PC-9 (cell line): ENCODE results near the gene ZNF273.

ENCODE experiments used
- CTCF ChIP-seq: fragments of 200-600 bp; sonication (generic); conservative IDR thresholded peaks from 2 replicates; pipeline ENCODE4 v1.6.1; 2017; ENCODE audit warnings: mixed run types, antibody characterized with exemption, mild to moderate bottlenecking, moderate library complexity
- EZH2 ChIP-seq: fragments of 200-600 bp; sonication (generic); IDR thresholded peaks from 2 replicates; pipeline ENCODE4 v1.8.0; 2017; ENCODE audit warnings: antibody characterized with exemption, low read depth

- TF ChIP-seq CTCF (no peak), EZH2 (no peak)
These were observed 9.7 kb upstream of the ZNF273 start for GRCh38 chr7:64893401-64893800.
